ENCODE measurements around the gene SHKBP1. TPM values are rescaled to one million over a fixed set of nuclear protein-coding genes. Genes with fewer than 3 reads are reported as not detected.
A peak's percentile ranks its signal among the peaks of the same experiment; 100 is the strongest.
"Not testable (repeated sequence)": the region's sequence is repeated elsewhere in the genome, so short reads cannot be mapped to it uniquely, and the experiment has no call there.

SHKBP1 gene
- total RNA-seq, 1 experiment from 2014 or later, result 25.7 TPM

DNA sequence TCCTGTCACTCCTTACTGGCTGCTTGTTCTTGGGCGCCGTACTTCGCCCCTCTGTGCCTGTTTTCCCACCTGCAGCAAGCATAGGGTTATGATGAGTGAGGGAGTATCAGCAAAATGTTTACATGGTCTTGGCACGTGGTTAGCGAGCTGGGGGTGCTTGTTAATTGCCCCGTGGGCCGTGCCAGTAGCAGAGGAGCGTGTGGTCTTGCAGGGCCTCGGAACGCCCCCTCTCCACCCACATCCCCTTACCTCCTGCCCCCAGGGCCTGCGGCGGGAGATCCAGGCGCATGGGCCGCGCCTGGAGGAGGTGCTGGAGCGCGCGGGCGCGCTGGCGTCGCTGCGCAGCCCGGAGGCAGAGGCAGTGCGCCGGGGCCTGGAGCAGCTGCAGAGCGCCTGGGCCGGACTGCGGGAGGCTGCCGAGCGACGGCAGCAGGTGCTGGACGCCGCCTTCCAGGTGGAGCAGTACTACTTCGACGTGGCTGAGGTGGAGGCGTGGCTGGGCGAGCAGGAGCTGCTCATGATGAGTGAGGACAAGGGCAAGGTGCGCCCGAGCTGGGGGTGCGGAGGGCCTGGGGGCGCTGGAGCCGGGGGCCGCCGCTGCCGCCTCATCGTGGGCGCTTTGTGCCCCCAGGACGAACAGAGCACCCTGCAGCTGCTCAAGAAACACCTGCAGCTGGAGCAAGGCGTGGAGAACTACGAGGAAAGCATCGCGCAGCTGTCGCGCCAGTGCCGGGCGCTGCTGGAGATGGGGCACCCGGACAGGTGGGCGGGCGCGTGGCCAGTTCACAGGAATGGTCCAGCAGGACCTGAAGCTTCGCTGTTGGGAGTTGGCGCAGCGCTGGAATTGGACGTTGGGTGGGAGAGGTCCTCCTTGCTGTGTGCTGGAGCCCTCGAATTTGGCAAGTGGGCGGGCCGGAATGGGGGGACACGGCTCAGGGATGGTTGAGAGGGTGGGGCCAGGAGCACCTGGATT, 22.5 kb upstream of the SHKBP1 start:
- DNase-seq (ENCODE audit: extremely low read depth, low read depth), result no peak

DNA sequence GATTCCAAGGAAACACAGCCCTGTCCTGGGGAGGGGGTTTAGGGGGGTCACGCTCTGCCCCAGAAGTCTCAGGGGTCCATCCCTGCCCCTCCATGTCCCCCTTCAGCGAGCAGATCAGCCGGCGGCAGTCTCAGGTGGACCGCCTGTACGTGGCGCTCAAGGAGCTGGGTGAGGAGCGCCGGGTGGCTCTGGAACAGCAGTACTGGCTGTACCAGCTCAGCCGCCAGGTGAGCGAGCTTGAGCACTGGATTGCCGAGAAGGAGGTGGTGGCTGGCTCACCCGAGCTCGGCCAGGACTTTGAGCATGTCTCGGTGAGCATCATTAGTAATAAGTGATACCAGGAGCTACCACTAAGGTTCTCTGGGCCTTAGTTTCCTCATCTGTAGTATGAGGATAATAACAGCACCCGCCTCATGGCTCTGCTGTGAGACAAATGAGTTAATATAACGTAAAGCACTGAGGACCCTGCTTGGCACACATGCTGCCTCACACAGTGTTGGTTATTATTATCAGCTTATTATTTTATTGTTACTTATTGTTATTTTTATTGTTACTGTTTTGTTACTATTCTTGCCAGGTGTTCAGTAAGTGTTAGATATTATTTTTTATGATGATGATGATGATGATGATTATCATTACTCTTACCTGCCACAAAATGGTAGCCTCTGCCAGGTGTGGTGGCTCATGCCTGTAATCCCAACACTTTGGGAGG, 20.5 kb upstream of the SHKBP1 start:
- no peak for DNase-seq (ENCODE audit: extremely low read depth, low read depth)

DNA sequence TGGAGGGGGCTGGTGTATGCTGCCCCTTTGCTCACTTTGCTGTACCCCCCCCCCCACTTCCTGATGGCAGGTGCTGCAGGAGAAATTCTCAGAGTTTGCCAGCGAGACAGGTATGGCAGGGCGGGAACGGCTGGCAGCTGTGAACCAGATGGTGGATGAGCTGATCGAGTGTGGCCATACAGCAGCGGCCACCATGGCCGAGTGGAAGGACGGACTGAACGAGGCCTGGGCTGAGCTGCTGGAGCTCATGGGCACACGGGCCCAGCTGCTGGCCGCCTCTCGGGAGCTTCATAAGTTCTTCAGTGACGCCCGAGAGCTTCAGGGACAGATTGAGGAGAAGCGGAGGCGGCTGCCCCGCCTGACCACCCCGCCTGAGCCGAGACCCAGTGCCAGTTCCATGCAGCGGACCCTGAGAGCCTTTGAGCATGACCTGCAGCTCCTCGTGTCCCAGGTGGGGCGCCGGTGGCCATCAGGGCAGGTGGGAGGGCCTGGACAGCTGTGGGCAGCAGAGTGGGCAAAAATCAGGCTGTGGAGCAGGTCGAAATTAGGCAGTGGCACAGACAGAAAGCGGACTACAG, 19.6 kb upstream of the SHKBP1 start:
- no peak for DNase-seq (ENCODE audit: extremely low read depth, low read depth)

DNA sequence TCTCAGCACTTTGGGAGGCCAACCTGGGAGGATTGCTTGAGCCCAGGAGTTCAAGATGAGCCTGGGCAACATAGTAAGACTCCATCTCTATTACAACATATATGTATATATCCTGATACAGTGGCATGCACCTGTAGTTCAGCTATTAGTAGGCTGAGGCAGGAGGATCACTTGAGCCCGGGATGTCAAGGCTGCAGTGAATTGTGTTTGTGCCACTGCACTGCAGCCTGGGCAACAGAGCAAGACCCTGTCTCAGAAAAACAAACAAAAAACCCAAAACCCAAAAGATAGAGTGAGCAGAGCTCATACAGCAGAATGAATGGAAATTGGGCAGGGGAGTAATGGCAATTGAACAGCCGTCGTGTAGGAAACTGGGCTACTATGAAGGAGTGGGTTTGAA, 17.3 kb upstream of the SHKBP1 start:
- no peak for DNase-seq (ENCODE audit: extremely low read depth, low read depth)

DNA sequence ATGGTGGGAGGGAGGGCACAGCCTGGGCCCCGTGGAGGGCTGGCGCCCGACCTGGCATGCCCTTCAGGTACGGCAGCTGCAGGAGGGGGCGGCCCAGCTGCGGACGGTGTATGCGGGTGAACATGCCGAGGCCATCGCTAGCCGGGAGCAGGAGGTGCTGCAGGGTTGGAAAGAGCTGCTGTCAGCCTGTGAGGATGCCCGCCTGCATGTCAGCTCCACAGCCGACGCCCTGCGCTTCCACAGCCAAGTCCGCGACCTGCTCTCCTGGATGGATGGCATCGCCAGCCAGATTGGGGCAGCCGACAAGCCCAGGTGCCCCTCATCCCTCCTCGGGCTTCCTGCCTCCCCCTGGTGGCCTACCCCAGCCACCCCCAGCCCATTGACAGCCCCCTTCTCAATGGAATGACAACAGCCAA, 16.6 kb upstream of the SHKBP1 start:
- no peak for DNase-seq (ENCODE audit: extremely low read depth, low read depth)

DNA sequence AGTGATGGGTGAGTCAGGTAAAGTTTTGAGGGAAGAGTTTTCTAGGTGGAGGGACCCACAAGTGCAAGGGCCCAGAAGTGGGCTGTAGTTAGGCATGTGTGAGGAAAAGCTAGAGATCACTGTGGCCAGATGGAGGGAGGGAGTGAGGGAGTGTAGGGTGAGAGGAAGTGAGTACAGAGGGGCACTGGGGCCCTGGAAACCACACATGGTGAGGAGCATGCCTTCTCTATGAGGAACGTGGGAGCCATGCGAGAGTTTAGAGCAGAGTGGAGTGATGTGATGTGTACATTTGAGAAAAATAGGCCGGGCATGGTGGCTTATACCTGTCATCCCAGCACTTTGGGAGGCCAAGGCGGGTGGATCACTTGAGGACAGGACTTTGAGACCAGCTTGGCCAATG, 14.7 kb upstream of the SHKBP1 start:
- no peak for DNase-seq (ENCODE audit: extremely low read depth, low read depth)

DNA sequence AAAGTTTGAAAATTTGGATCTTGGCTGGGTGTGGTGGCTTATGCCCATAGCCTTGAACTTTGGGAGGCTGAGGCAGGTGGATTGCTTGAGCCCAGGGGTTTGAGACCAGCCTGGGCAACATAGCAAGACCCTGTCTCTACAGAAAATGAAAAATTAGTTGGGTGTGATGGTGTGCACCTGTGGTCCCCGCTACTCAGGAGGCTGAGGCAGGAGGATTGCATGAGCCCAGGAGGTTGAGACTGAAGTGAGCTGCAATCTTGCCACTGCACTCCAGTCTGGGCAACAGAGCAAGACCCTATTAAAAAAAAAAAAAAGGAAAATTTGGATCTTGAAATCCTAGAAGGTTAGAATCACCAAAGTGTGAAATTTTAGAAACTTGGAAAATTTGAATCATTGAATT, 12.1 kb upstream of the SHKBP1 start:
- DNase-seq (ENCODE audit: extremely low read depth, low read depth), result not testable (repeated sequence)

DNA sequence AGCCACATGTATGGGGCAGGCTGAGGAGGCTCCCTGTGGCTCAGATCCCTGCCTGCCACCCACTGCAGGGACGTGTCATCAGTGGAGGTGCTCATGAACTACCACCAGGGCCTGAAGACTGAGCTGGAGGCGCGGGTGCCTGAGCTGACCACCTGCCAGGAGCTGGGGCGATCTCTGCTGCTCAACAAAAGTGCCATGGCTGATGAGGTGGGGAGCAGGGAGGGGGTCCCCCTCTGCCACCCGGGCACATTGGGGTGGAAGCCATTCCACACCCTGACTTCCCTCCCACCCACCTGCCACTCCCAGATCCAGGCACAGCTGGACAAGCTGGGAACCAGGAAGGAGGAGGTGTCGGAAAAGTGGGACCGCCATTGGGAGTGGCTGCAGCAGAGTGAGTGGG, 11.3 kb upstream of the SHKBP1 start:
- no peak for DNase-seq (ENCODE audit: extremely low read depth, low read depth)

DNA sequence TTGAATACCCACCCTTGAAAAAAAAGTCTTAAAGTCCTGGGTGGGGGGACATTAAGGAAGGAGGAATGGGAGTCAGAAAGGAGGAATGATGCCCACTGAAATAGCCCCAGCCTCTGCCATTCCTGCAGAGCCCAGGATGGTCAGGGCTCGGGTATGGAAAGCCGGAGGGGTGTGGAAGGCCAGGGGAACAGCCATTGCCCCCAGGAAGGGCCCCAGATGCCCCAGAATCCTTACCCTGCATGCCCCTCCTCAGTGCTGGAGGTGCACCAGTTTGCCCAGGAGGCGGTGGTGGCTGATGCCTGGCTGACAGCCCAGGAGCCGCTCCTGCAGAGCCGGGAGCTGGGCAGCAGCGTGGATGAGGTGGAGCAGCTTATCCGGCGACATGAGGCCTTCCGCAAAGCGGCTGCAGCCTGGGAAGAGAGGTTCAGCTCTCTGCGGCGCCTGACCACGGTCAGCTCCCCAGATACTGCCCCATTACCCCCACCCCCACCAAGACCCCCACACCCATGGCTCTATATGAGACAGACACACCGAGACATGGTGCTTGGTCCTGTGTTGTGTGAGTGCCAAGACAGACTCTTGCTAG, 10.7 kb upstream of the SHKBP1 start:
- no peak for DNase-seq (ENCODE audit: extremely low read depth, low read depth)

DNA sequence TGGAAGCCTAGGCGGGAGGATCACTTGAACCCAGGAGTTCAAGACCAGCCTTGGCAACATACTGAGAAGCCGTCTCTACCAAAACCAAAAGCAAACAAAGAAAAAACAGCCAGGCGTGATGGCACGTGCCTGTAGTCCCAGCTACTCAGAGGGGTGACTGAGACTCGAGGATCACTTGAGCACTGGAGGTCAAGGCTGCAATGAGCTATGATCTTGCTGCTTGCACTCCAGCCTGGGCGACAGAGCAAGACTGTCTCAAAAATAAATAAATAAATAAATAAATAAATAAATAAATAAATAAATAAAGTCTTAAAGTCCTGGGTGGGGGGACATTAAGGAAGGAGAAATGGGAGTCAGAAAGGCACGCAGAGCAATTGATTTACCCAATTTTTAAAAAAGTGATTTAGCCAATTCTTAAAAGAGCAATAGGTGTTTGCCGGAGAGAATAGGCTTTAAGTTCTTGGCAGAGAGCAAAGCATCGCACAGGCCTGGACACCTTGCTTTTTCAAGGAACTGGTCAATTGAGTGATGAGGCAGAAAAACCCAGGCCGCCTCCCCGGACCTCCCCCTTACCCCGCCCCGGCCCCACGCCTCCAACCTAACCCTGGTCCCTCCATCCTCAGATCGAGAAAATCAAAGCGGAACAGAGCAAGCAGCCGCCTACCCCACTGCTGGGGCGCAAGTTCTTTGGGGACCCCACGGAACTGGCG, 9.5 kb upstream of the SHKBP1 start:
- no peak for DNase-seq (ENCODE audit: extremely low read depth, low read depth)

DNA sequence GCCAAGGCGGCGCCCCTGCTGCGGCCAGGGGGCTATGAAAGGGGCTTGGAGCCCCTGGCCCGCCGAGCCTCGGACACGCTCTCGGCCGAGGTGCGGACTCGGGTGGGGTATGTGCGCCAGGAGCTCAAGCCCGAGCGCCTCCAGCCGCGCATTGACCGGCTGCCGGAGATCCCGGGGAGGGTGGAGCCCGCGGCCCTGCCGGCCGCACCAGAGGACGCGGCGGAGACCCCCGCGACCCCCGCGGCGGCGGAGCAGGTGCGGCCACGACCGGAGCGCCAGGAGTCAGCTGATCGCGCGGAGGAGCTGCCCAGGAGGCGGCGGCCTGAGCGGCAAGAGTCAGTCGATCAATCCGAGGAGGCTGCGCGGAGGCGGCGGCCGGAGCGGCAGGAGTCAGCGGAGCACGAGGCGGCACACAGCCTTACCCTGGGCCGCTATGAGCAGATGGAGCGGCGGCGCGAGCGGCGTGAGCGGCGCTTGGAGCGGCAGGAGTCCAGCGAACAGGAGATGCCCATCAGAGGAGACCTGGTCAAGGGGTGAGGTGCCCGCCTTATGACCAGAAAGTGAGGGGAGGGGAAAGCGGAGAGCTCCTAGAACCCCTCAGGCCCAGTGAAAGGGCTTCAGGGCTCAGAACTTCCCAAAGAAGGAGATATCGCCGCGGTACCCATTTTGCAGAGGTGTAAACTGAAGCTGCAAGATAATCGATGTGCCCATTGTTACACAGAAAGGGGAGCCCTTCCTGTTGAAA, 8.8 kb upstream of the SHKBP1 start:
- no peak for DNase-seq (ENCODE audit: extremely low read depth, low read depth)

DNA sequence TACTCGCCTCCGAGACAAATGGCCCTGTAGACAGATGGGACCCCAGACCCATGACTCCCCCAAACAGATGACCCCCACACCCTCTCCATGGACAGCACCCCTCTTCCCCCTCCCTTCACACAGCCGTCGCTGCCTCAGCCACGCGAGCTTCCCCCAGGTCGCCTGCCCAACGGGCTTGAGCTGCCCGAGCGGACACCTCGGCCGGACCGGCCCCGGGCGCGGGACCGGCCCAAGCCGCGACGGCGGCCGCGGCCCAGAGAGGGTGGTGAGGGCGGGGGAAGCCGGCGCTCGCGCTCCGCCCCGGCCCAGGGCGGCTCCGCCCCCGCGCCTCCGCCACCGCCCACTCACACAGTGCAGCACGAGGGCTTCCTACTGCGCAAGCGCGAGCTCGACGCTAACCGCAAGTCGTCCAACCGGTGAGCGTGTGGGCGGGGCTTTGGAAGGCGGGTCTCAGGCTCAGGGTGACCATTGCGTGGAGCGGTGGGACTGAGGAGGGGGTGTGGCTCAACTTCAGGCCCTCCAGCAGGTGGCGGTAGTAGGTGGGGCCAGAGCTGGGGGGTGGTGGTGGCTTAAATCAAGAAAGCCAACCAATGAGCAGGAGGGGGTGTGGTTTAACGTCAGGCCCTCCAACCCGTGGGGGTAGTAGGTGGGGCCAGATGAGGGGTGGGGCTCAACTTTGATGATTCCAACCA, 6.2 kb upstream of the SHKBP1 start:
- peak; percentile 98 for DNase-seq (ENCODE audit: extremely low read depth, low read depth)

DNA sequence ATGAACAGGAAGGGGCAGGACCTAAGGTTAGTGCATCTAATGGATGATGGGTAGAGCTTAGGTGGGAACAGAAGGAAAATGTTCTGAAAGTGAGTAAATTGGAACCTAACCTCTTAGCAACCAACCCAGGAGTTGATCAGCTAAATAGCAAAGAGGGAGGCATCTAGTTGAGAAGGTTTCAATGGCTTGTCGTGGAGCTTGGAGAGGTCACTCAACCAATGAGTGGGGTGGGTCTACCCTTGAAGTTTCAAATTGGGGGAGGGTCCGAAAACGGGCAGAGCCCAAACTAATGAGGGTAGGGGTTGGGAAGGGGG, 5.7 kb upstream of the SHKBP1 start:
- no peak for DNase-seq (ENCODE audit: extremely low read depth, low read depth)

DNA sequence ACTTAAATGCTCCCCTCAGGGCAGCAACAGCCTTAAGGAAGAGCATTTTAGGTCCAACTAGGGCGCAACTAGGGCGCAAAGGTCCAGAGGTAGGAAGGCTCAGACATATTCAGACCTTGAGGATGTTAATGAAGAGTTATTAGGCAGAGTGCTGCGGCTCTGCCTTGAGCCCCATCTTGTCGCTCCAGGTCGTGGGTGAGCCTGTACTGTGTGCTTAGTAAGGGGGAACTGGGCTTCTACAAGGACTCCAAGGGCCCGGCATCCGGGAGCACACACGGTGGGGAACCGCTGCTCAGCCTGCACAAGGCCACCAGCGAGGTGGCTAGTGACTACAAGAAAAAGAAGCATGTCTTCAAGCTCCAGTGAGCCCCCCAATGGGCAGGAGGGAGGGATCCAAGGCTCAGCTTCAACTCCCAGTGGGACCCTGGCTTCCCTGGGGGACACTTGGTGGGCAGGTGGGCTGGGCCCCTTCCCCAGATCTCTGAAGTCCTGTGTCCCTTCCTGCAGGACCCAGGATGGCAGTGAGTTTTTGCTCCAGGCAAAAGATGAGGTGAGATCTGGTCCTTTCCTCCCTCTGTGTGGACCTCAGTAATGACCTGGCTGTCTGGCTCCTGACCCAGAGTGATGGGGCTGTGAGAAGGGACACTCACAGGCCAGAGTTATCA, 4.7 kb upstream of the SHKBP1 start:
- no peak for DNase-seq (ENCODE audit: extremely low read depth, low read depth)

DNA sequence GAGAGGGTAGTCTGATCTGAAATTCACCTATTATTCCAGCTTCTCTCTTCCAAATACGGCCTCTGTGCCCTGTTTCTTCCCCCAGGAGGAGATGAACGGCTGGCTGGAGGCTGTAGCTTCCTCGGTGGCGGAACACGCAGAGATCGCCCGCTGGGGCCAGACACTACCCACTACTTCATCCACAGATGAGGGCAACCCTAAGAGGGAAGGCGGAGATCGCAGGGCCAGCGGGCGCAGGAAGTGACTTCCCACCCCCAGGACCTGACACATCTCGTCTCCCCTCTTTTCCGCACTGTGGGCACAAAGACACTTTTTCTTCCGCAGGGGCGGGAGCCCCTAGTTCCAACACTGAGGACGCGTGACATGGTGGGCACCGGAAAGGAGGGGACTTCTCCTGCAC, 1.3 kb upstream of the SHKBP1 start:
- DNase-seq (ENCODE audit: extremely low read depth, low read depth), result no peak

DNA sequence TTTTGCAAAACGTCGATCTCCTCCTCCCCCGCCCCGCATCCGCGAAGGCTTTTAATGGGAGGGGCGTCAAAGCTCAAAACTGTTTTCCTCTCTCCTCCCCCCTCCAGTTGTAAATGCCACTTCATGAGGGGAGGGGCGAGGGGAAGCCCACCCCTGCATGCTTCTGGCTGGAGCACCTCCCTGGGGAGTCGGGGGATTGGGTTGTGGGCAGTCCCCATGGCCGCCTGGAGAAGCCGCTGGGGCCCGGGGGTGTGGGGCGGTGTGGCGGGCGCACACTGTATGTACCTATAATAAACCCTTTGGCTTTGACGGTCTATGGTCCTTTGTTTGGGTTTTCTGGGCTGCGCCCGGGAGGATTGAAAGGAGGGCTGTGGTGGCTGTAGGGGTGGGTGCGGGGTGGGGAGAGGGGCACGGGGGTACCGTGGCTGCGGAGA, 505 bp upstream of the SHKBP1 start:
- no peak for DNase-seq (ENCODE audit: extremely low read depth, low read depth)

DNA sequence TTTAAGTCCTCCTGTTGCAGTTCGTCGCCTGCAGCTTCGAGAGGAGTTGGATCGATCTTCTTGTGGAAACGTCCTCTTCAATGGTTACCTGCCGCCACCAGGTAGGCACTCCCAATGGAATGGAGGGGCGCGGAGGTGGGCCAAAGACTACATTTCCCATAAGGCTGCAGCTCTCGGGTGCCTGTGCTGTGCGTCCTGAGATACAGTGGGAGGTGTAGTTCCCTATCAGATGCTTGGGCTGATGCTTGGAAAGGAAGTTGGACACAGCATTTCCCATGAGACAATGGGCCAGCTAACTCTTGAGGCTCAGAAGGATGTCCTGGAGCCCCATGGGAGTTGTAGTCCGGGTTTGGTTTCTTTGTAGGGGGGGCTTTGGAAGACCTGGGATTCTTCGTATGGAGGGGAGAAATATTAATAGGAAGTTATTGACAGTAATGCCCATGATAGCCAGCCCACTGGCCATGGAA, 1.8 kb downstream of the SHKBP1 start:
- no peak for DNase-seq (ENCODE audit: extremely low read depth, low read depth)

DNA sequence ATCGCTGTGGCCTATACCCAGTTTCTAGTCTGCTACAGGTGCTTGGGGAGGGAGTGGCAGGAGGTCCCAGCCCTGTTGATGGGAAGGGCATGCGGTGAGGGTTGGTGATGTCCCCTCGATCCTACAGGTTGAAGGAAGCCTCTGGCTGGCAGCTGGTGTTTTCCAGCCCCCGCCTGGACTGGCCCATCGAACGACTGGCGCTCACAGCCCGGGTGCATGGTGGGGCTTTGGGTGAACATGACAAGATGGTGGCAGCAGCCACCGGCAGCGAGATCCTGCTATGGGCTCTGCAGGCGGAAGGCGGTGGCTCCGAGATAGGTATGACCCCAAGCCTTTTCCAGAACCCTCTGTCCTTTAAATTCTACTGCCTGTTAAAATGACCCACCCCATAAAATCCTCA, 3.9 kb downstream of the SHKBP1 start:
- DNase-seq (ENCODE audit: extremely low read depth, low read depth), result no peak

DNA sequence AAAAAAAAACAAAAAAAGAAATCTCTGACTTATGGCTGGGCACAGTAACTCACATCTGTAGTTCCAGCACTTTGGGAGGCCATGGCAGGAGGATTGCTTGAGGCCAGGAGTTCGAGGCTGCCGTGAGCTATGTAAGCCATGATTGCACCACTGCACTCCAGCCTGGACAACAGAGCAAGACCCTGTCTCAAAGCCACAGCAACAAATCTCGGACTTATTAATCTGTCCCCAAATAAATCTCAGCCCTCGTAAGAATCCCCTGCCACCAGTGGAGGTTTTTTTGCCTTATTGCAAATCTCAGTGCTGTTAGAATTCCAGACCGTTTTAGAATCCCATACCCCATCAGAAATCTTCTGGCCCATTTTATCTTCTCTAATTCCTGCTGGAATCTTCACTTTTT, 4.9 kb downstream of the SHKBP1 start:
- no peak for DNase-seq (ENCODE audit: extremely low read depth, low read depth)
